DOHH2 (cell line): ENCODE measurements around the gene SRSF1.

Experiments
- EZH2phosphoT487 ChIP-seq: fragments of 200-600 bp; sonication (generic); IDR thresholded peaks from 2 replicates; pipeline ENCODE4 v1.6.1; 2017; ENCODE audit warnings: borderline replicate concordance, mild to moderate bottlenecking, antibody characterized with exemption, low read length, moderate library complexity, mixed read lengths
- TF ChIP-seq, protein P1 (sequence below): fragments of 200-600 bp; sonication (generic); IDR thresholded peaks from one replicate; pipeline ENCODE4 v1.5.1; 2014; ENCODE audit warnings: antibody characterized with exemption, mild to moderate bottlenecking, low read depth, low read length; ENCODE audit not compliant: poor library complexity, severe bottlenecking

GRCh38 chr17:57976594-57976993 is 30.5 kb downstream of the SRSF1 start:
- TF ChIP-seq, protein P1, sequence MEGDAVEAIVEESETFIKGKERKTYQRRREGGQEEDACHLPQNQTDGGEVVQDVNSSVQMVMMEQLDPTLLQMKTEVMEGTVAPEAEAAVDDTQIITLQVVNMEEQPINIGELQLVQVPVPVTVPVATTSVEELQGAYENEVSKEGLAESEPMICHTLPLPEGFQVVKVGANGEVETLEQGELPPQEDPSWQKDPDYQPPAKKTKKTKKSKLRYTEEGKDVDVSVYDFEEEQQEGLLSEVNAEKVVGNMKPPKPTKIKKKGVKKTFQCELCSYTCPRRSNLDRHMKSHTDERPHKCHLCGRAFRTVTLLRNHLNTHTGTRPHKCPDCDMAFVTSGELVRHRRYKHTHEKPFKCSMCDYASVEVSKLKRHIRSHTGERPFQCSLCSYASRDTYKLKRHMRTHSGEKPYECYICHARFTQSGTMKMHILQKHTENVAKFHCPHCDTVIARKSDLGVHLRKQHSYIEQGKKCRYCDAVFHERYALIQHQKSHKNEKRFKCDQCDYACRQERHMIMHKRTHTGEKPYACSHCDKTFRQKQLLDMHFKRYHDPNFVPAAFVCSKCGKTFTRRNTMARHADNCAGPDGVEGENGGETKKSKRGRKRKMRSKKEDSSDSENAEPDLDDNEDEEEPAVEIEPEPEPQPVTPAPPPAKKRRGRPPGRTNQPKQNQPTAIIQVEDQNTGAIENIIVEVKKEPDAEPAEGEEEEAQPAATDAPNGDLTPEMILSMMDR: no peak
- no peak for TF ChIP-seq EZH2phosphoT487
